A549 (cell line): Measurements from ENCODE around the gene MARCHF10. TPM values are rescaled to one million over a fixed set of nuclear protein-coding genes. Genes with fewer than 3 reads are reported as not detected.

ENCODE experiments used
- ATAC-seq, 2 experiments: fragments of 200-7000 bp in 1 of 2; fragments of >200 bp in 1 of 2; cut with Nextera tagmentation in 1 of 2; cut with Tn5 transposase in 1 of 2; 3 replicates each; pipeline versions ENCODE4 v1.8.0 to v1.9.1; 2018 to 2020; ENCODE audit warnings: mild to moderate bottlenecking in 1 of 2, moderate library complexity in 1 of 2
- CTCF ChIA-PET: fragments of 300-600 bp; sonication (Branson Sonifier 250); formaldehyde crosslinking; extraction: SDS; loops from one replicate; lab custom pipeline; 2021; ENCODE audit warnings: antibody characterized with exemption, inconsistent platforms; lab: Yijun Ruan, JAX
- POLR2A ChIA-PET: fragments of 350-600 bp; formaldehyde crosslinking; extraction: SDS; loops from one replicate; lab custom pipeline; 2021; ENCODE audit warnings: antibody characterized with exemption, inconsistent platforms; lab: Yijun Ruan, JAX
- DNase-seq, 2 experiments: peaks; one replicate each; pipeline versions ENCODE4 v3.0.0 to v3.0.0-alpha.2; 2011 to 2016; ENCODE audit warnings: low read depth in 1 of 2, low spot score in 1 of 2
- FAIRE-seq: peaks from 2 replicates; lab custom pipeline; 2011; peaks lifted over from hg19 to GRCh38; lab: Jason Lieb, UNC
- H3K27ac ChIP-seq, 2 experiments: fragments of >200 bp; sonication (Bioruptor Twin); formaldehyde crosslinking; 3 replicates each; pipeline ENCODE4 v1.5.1; 2016 to 2017
- H3K4me1 ChIP-seq: fragments of >200 bp; sonication (Bioruptor Twin); formaldehyde crosslinking; 3 replicates; pipeline ENCODE4 v1.6.1; 2016
- H3K4me2 ChIP-seq: fragments of >200 bp; sonication (Bioruptor Twin); formaldehyde crosslinking; 3 replicates; pipeline ENCODE4 v1.6.1; 2016
- H3K4me3 ChIP-seq: fragments of >200 bp; sonication (Bioruptor Twin); formaldehyde crosslinking; 3 replicates; pipeline ENCODE4 v1.5.1; 2016
- H3K9me3 ChIP-seq: fragments of >200 bp; sonication (Bioruptor Twin); formaldehyde crosslinking; 3 replicates; pipeline ENCODE4 v1.6.1; 2016
- EHF ChIP-seq: fragments of 250-450 bp; sonication (Bioruptor Pico); IDR thresholded peaks from 2 replicates; pipeline ENCODE4 v1.5.0; 2020; ENCODE audit warnings: mild to moderate bottlenecking
- ELK1 ChIP-seq: fragments of 150-350 bp; IDR thresholded peaks from 2 replicates; pipeline ENCODE4 v1.6.1; 2014; ENCODE audit warnings: low read depth, mild to moderate bottlenecking, low read length
- FOSB ChIP-seq: fragments of 250-450 bp; sonication (Bioruptor Pico); IDR thresholded peaks from 2 replicates; pipeline ENCODE4 v1.5.0; 2020; ENCODE audit warnings: mild to moderate bottlenecking, moderate library complexity
- FOSL2 ChIP-seq, 2 experiments: fragments of 450-650 bp in 1 of 2; fragments of >200 bp in 1 of 2; sonication (Bioruptor Twin) in 1 of 2; formaldehyde crosslinking; IDR thresholded peaks; 2 replicates each; pipeline versions ENCODE4 v1.5.0 to v1.6.1; 2016 to 2020; ENCODE audit warnings: mild to moderate bottlenecking in 1 of 2, moderate library complexity in 1 of 2
- FOXS1 ChIP-seq: fragments of 250-450 bp; sonication (Bioruptor Pico); IDR thresholded peaks from 2 replicates; pipeline ENCODE4 v1.5.0; 2020; ENCODE audit warnings: mild to moderate bottlenecking, moderate library complexity
- HMGXB4 ChIP-seq: fragments of 250-450 bp; sonication (Bioruptor Pico); IDR thresholded peaks from 2 replicates; pipeline ENCODE4 v1.5.0; 2021; ENCODE audit warnings: mild to moderate bottlenecking, moderate library complexity, borderline replicate concordance
- HOXA7 ChIP-seq: fragments of 250-450 bp; sonication (Bioruptor Pico); IDR thresholded peaks from 2 replicates; pipeline ENCODE4 v1.5.0; 2020; ENCODE audit warnings: mild to moderate bottlenecking, moderate library complexity
- KDM1A ChIP-seq: fragments of 200-600 bp; sonication (generic); IDR thresholded peaks from 2 replicates; pipeline ENCODE4 v1.6.1; 2016; ENCODE audit warnings: low read depth, mild to moderate bottlenecking
- MAFK ChIP-seq: fragments of 450-650 bp; IDR thresholded peaks from 2 replicates; pipeline ENCODE4 v1.6.1; 2014; ENCODE audit not compliant: partially characterized antibody
- MYC ChIP-seq: IDR thresholded peaks from 2 replicates; pipeline ENCODE4 v1.6.1; 2012; ENCODE audit warnings: mild to moderate bottlenecking, inconsistent platforms, low read length, improper control_type of control experiment, borderline replicate concordance
- PHF8 ChIP-seq: fragments of 200-600 bp; sonication (generic); IDR thresholded peaks from 2 replicates; pipeline ENCODE4 v1.6.1; 2016; ENCODE audit warnings: low read depth, mild to moderate bottlenecking, antibody characterized with exemption, moderate library complexity, borderline replicate concordance
- RNF2 ChIP-seq: fragments of 200-600 bp; sonication (generic); IDR thresholded peaks from 2 replicates; pipeline ENCODE4 v1.6.1; 2016; ENCODE audit warnings: low read depth, mild to moderate bottlenecking, antibody characterized with exemption, moderate library complexity, borderline replicate concordance
- SMC3 ChIP-seq: fragments of >200 bp; sonication (Bioruptor Twin); formaldehyde crosslinking; IDR thresholded peaks from 3 replicates; pipeline ENCODE4 v1.6.1; 2018; ENCODE audit warnings: inconsistent platforms
- ZFP36 ChIP-seq: fragments of 450-650 bp; IDR thresholded peaks from 2 replicates; pipeline ENCODE4 v1.6.1; 2014; ENCODE audit warnings: borderline replicate concordance; ENCODE audit not compliant: partially characterized antibody
- ZNF302 ChIP-seq: fragments of 250-450 bp; sonication (Bioruptor Pico); IDR thresholded peaks from 2 replicates; pipeline ENCODE4 v1.9.0; 2021; ENCODE audit warnings: inconsistent platforms, mild to moderate bottlenecking, moderate library complexity
- ZSCAN20 ChIP-seq: fragments of 250-450 bp; sonication (Bioruptor Pico); IDR thresholded peaks from 2 replicates; pipeline ENCODE4 v1.8.0; 2022; ENCODE audit warnings: mild to moderate bottlenecking, moderate library complexity
- whole genome bisulfite sequencing: methylation state at CpG from one replicate; pipeline ENCODE4 v1.1.6; 2017; ENCODE audit errors: missing lambda C conversion rate; 5-methylcytosine and 5-hydroxymethylcytosine counted together
- polyA plus RNA-seq, 4 experiments: library from polyadenylated mRNA; depleted of rRNA in 3 of 4; stranded (reverse); fragments of >200 nt; fragmentation: RNase III in 1 of 4; extraction: RNeasy Plus Mini Kit Qiagen cat#74134 plus additional on column Dnase treatment in 1 of 4; gene quantifications; 2 replicates in 3 of 4; 3 replicates in 1 of 4; pipeline ENCODE4 v1.2.3, GENCODE V29; 2011 to 2017
- TF ChIP-seq, protein P1 (sequence below): fragments of 200-600 bp; sonication (generic); IDR thresholded peaks from 2 replicates; pipeline ENCODE4 v1.6.1; 2016; ENCODE audit warnings: antibody characterized with exemption, mild to moderate bottlenecking, moderate library complexity
- TF ChIP-seq, protein P2 (sequence below): fragments of >200 bp; sonication (Bioruptor Twin); formaldehyde crosslinking; IDR thresholded peaks from 3 replicates; pipeline ENCODE4 v1.6.1; 2016
- TF ChIP-seq, protein P3 (sequence below): IDR thresholded peaks from 2 replicates; pipeline ENCODE4 v1.6.1; 2012

The MARCHF10 gene
- polyA plus RNA-seq, 2 of the 4 experiments (the other 2 are of a cell fraction): 0.43 to 0.57 TPM

GRCh38 chr17:62856594-62856993, 48.5 kb upstream of the MARCHF10 start:
- no peak for TF ChIP-seq ZSCAN20 (CRISPR knock-in tag)
- TF ChIP-seq ZNF302 (CRISPR knock-in tag): no peak
- TF ChIP-seq, protein P1, sequence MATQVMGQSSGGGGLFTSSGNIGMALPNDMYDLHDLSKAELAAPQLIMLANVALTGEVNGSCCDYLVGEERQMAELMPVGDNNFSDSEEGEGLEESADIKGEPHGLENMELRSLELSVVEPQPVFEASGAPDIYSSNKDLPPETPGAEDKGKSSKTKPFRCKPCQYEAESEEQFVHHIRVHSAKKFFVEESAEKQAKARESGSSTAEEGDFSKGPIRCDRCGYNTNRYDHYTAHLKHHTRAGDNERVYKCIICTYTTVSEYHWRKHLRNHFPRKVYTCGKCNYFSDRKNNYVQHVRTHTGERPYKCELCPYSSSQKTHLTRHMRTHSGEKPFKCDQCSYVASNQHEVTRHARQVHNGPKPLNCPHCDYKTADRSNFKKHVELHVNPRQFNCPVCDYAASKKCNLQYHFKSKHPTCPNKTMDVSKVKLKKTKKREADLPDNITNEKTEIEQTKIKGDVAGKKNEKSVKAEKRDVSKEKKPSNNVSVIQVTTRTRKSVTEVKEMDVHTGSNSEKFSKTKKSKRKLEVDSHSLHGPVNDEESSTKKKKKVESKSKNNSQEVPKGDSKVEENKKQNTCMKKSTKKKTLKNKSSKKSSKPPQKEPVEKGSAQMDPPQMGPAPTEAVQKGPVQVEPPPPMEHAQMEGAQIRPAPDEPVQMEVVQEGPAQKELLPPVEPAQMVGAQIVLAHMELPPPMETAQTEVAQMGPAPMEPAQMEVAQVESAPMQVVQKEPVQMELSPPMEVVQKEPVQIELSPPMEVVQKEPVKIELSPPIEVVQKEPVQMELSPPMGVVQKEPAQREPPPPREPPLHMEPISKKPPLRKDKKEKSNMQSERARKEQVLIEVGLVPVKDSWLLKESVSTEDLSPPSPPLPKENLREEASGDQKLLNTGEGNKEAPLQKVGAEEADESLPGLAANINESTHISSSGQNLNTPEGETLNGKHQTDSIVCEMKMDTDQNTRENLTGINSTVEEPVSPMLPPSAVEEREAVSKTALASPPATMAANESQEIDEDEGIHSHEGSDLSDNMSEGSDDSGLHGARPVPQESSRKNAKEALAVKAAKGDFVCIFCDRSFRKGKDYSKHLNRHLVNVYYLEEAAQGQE: no peak
- TF ChIP-seq FOXS1: no peak
- no peak for TF ChIP-seq ELK1
- ChIA-PET CTCF (interaction anchor here (1.1 to 1.5 kb wide), 2 partner anchors 9 to 13 kb away, joined by 3 read pairs; no protein-coding TSS in a partner anchor), POLR2A (no interaction called here)
- no peak for FAIRE-seq
- H3K4me2 ChIP-seq: no peak overlapping the region
- no peak for DNase-seq
- no peaks in the 10 kb centered on the region for H3K4me1 ChIP-seq
- WGBS: 70% methylated on average over 3 of the region's 3 CpGs
- H3K4me3 ChIP-seq: no peak overlapping the region
- no peak for ATAC-seq
- H3K9me3 ChIP-seq: no peaks in the 10 kb centered on the region
- H3K27ac ChIP-seq: no peak overlapping the region

- POLR2A ChIA-PET: no interaction called here
- H3K9me3 ChIP-seq: no peaks in the 10 kb centered on the region
- DNase-seq: no peak
- TF ChIP-seq HMGXB4 (no peak), MYC (no peak)
- FAIRE-seq: no peak
- no peaks in the 10 kb centered on the region for H3K4me1 ChIP-seq
- H3K27ac ChIP-seq: no peak overlapping the region
- 60% methylated on average over 5 of the region's 5 CpGs for WGBS
- ATAC-seq: no peak
- CTCF ChIA-PET: no interaction called here
- no peak overlapping the region for H3K4me2 ChIP-seq
- H3K4me3 ChIP-seq: no peak overlapping the region
Observed at GRCh38 chr17:62855156-62855555, 47.0 kb upstream of the MARCHF10 start.

GRCh38 chr17:62854098-62854680, 46.1 kb upstream of the MARCHF10 start:
- no peak overlapping the region for H3K4me3 ChIP-seq
- H3K4me1 ChIP-seq: no peaks in the 10 kb centered on the region
- ChIA-PET CTCF (no interaction called here), POLR2A (no interaction called here)
- H3K9me3 ChIP-seq: no peaks in the 10 kb centered on the region
- H3K4me2 ChIP-seq: no peak overlapping the region
- WGBS: 68% methylated on average over 6 of the region's 6 CpGs
- H3K27ac ChIP-seq: no peak overlapping the region
- no peak for ATAC-seq
- DNase-seq: no peak
- FAIRE-seq: no peak
- TF ChIP-seq SMC3: no peak
- TF ChIP-seq, protein P2, sequence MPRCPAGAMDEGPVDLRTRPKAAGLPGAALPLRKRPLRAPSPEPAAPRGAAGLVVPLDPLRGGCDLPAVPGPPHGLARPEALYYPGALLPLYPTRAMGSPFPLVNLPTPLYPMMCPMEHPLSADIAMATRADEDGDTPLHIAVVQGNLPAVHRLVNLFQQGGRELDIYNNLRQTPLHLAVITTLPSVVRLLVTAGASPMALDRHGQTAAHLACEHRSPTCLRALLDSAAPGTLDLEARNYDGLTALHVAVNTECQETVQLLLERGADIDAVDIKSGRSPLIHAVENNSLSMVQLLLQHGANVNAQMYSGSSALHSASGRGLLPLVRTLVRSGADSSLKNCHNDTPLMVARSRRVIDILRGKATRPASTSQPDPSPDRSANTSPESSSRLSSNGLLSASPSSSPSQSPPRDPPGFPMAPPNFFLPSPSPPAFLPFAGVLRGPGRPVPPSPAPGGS: no peak
- no peak for TF ChIP-seq MAFK
- TF ChIP-seq FOSL2 (IDR thresholded peaks at IDR 0.05): no peak
- no peak for TF ChIP-seq FOSL2 (CRISPR knock-in tag; IDR thresholded peaks at IDR 0.05)
- no peak for TF ChIP-seq FOSB (CRISPR knock-in tag)
- TF ChIP-seq RNF2: no peak
- TF ChIP-seq HOXA7 (CRISPR knock-in tag): no peak
- no peak for TF ChIP-seq ZFP36
- no peak for TF ChIP-seq KDM1A
- no peak for TF ChIP-seq PHF8
- TF ChIP-seq, protein P1: no peak
- TF ChIP-seq EHF (CRISPR knock-in tag): no peak
- TF ChIP-seq, protein P3, sequence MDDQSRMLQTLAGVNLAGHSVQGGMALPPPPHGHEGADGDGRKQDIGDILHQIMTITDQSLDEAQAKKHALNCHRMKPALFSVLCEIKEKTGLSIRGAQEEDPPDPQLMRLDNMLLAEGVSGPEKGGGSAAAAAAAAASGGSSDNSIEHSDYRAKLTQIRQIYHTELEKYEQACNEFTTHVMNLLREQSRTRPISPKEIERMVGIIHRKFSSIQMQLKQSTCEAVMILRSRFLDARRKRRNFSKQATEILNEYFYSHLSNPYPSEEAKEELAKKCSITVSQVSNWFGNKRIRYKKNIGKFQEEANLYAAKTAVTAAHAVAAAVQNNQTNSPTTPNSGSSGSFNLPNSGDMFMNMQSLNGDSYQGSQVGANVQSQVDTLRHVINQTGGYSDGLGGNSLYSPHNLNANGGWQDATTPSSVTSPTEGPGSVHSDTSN: no peak
